Measurements from ENCODE around the gene KLF1. TPM values are rescaled to one million over a fixed set of nuclear protein-coding genes. Genes with fewer than 3 reads are reported as not detected.

The KLF1 gene
- total RNA-seq, 1 donor from 2014 or later, result 0.80 TPM

GRCh38 chr19:12836529-12836863 lies 50.5 kb downstream of the KLF1 start:
- peaks cover 68% of the 10 kb centered on the region for H3K27me3 Mint-ChIP-seq (ENCODE audit: insufficient read depth)
- no peak overlapping the region for H3K27ac Mint-ChIP-seq
- H3K4me1 Mint-ChIP-seq (ENCODE audit: low read depth), result peaks cover 32% of the 10 kb centered on the region
- DNase-seq (ENCODE audit: low spot score), result no peak
- peak overlapping the region; percentile 43 for H3K4me3 Mint-ChIP-seq
- H3K36me3 Mint-ChIP-seq (ENCODE audit: low read depth), result peaks cover 5% of the 10 kb centered on the region
- no peaks in the 10 kb centered on the region for H3K9me3 Mint-ChIP-seq
- intact Hi-C loops (cut with micrococcal nuclease), result loop anchor here (5.0 kb wide), 2 partner anchors 176 to 261 kb away; no protein-coding TSS in a partner anchor

DNA sequence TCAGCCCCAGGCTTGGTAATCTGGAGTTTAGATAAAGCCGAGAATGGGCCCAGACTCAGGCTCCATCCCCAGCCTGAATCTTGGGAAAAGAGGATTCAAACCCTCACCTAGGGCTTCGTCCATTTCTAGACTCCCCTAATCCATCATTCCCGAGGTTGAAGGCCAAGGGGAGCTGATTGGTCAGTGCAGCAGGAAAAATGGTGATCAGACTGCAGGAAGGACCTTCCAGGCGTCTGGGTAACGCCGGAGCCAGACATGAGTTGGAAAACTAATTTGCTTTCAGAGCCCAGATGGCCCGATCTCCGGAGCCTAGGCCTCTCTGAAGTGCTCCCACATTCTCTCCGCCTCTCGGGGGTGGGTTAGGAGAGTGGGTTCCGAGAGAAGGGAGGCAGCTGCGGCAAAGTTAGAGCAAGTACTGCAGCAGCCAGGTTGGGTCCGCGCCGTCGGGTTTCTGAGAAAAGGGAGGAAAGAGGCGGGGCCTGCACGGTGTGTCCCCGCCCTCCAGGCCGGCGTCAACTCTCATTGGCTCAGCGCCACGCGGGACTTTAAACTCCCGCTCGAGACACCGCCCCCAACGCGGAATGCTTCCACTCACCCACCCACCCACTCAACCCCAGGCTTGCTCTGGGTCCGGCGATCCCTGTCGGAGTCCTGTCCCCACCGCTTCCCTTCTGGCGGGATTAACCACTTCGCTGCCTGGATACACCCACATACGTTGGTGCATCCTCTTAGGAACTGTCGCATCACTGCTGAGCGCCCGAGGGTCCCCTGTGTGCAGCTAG lies 51.8 kb downstream of the KLF1 start:
- no peak overlapping the region for H3K4me3 Mint-ChIP-seq

DNA sequence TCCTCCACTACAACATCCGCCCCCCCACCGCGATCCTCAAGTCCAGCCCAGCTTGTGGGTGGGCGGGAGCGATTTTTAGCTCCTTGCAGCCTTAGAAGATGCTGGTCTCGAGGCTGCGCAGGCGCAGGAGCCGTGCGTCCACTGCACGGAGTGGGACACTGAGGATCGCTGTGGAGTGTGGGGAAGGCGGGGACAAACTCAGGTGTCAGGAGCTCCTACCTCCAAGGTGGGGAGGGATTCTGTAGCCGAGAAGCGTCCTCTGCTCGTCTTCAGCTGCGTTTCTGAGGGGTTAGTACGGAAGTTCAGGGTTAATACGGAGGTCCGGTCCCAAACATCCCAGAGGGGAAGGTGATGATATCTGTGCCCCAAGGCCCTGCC lies 52.4 kb downstream of the KLF1 start, which contains the start of gene RTBDN:
TSS of gene RTBDN (minus strand) at position 14 of the 378 bp plus-strand sequence. CDS start 4,600 bp downstream, outside the sequence.
- peaks cover 18% of the 10 kb centered on the region for H3K4me1 Mint-ChIP-seq (ENCODE audit: low read depth)
- H3K4me3 Mint-ChIP-seq, result peak within 1 kb of the TSS; percentile 45
- DNase-seq (ENCODE audit: low spot score), result no peak
- H3K27me3 Mint-ChIP-seq (ENCODE audit: insufficient read depth), result peaks cover 68% of the 10 kb centered on the region
- peaks cover 5% of the 10 kb centered on the region for H3K36me3 Mint-ChIP-seq (ENCODE audit: low read depth)
- no peak within 1 kb of the TSS for H3K27ac Mint-ChIP-seq
- no peaks in the 10 kb centered on the region for H3K9me3 Mint-ChIP-seq
- intact Hi-C loops (cut with micrococcal nuclease), result no loop called here

More for the DNA sequence above, 51.8 kb downstream of the KLF1 start:
- Mint-ChIP-seq H3K36me3 (ENCODE audit: low read depth) (peaks cover 5% of the 10 kb centered on the region), H3K27ac (no peak overlapping the region), H3K9me3 (no peaks in the 10 kb centered on the region), H3K4me1 (ENCODE audit: low read depth) (peaks cover 21% of the 10 kb centered on the region), H3K27me3 (ENCODE audit: insufficient read depth) (peaks cover 64% of the 10 kb centered on the region)
- intact Hi-C loops (cut with micrococcal nuclease), result loop anchor here (5.0 kb wide), 2 partner anchors 177 to 262 kb away; no protein-coding TSS in a partner anchor
- DNase-seq (ENCODE audit: low spot score), result no peak

Other genes with a start within 250 kb of the KLF1 start
- gene MAN2B1, start 220.5 kb downstream of the KLF1 start, total RNA-seq, result 132 and 143 TPM in 2 replicates
- 25.6 and 27.1 TPM in 2 replicates for gene WDR83, start 220.4 kb downstream of the KLF1 start, total RNA-seq
- gene DHPS, start 205.3 kb downstream of the KLF1 start, total RNA-seq, result 144 and 147 TPM in 2 replicates
- gene GNG14, start 199.2 kb downstream of the KLF1 start, total RNA-seq, result 0.73 TPM in 1 of 2 replicates, not detected in the other
- 11.8 and 12.2 TPM in 2 replicates for gene FBXW9, start 190.6 kb downstream of the KLF1 start, total RNA-seq
- gene TNPO2, start 163.3 kb downstream of the KLF1 start, total RNA-seq, result 152 and 153 TPM in 2 replicates
- gene TRIR, start 152.5 kb downstream of the KLF1 start, total RNA-seq, result 231 and 239 TPM in 2 replicates
- 68.0 and 70.9 TPM in 2 replicates for gene GET3, start 149.7 kb downstream of the KLF1 start, total RNA-seq
- gene BEST2, start 135.4 kb downstream of the KLF1 start, total RNA-seq, result 0.12 TPM in 1 of 2 replicates, not detected in the other
- 13.3 and 15.7 TPM in 2 replicates for gene HOOK2, start 111.6 kb downstream of the KLF1 start, total RNA-seq
- gene JUNB, start 95.7 kb downstream of the KLF1 start, total RNA-seq, result 311 and 312 TPM in 2 replicates
- 277 and 280 TPM in 2 replicates for gene PRDX2, start 85.4 kb downstream of the KLF1 start, total RNA-seq
- 28.0 and 28.1 TPM in 2 replicates for gene THSD8, start 85.1 kb downstream of the KLF1 start, total RNA-seq
- 36.1 and 37.5 TPM in 2 replicates for gene RNASEH2A, start 80.6 kb downstream of the KLF1 start, total RNA-seq
- not detected in 2 replicates for gene RTBDN, start 52.6 kb downstream of the KLF1 start, total RNA-seq
- gene MAST1, start 48.7 kb downstream of the KLF1 start, total RNA-seq, result 1.4 and 1.7 TPM in 2 replicates
- 22.9 and 23.7 TPM in 2 replicates for gene DNASE2, start 5.8 kb downstream of the KLF1 start, total RNA-seq
- 65.9 and 68.8 TPM in 2 replicates for gene GCDH, start 4.0 kb upstream of the KLF1 start, total RNA-seq
- gene SYCE2, start 32.1 kb upstream of the KLF1 start, total RNA-seq, result 1.9 and 4.1 TPM in 2 replicates
- 217 and 220 TPM in 2 replicates for gene FARSA, start 46.5 kb upstream of the KLF1 start, total RNA-seq
- gene CALR, start 51.4 kb upstream of the KLF1 start, total RNA-seq, result 913 and 933 TPM in 2 replicates
- 197 and 202 TPM in 2 replicates for gene RAD23A, start 58.7 kb upstream of the KLF1 start, total RNA-seq
- 32.1 and 33.2 TPM in 2 replicates for gene GADD45GIP1, start 70.0 kb upstream of the KLF1 start, total RNA-seq
- gene DAND5, start 82.4 kb upstream of the KLF1 start, total RNA-seq, result 0.10 TPM in 2 replicates
- gene NFIX, start 108.3 kb upstream of the KLF1 start, total RNA-seq, result 4.5 and 8.0 TPM in 2 replicates
- 2.4 and 2.5 TPM in 2 replicates for gene LYL1, start 215.7 kb upstream of the KLF1 start, total RNA-seq
- 154 and 157 TPM in 2 replicates for gene TRMT1, start 229.5 kb upstream of the KLF1 start, total RNA-seq
- gene NACC1, start 231.1 kb upstream of the KLF1 start, total RNA-seq, result 124 TPM in 2 replicates